Measurements from ENCODE around the gene TNIP2. TPM values are rescaled to one million over a fixed set of nuclear protein-coding genes. Genes with fewer than 3 reads are reported as not detected.
A peak's percentile ranks its signal among the peaks of the same experiment; 100 is the strongest.

The TNIP2 gene
- total RNA-seq, 1 donor from 2014 or later: 33.7 TPM

DNA sequence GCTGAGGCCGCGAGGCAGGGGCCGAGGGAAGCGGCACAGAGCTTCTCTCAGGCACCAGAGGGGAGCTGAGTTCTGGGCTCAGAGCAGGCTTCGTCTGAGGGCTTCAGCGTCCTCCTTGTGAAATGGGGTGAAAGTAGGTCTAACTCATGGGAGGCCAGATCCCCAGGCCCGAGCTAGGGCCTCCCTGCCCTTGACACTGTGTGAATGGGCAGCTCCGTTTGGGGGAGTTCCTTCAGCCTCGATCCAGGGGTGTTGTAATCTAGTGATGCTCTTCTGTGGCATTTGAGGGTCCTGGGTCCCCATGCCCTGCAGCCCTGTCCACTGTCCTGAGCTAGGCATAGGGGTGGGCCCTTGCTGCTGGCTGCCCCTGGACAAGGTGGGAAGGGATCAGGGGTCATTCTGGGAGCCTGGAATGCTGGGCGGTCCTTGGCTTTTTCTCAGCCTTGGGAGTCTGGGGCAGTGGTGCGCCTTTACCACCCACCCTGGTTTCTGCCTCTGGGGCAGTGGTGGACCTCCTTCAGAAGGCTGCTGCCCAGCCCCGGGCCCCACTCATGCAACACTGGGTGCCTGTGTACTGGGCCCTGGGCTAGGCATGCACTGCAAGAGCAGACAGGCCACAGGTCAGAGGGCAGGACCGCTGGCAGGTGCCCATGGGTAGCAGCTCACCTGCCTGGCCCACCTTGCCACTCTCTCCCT, 40.9 kb upstream of the TNIP2 start:
- no peak overlapping the region for H3K4me3 ChIP-seq (ENCODE audit: insufficient read depth, low read depth, low read length)
- no peak for FAIRE-seq
- H2AFZ ChIP-seq (ENCODE audit: low read depth, low read length): peak overlapping the region; percentile 2
- H4K20me1 ChIP-seq (ENCODE audit: insufficient read depth, low read length): no peaks in the 10 kb centered on the region
- peaks cover 51% of the 10 kb centered on the region for H3K79me2 ChIP-seq (ENCODE audit: insufficient read depth, low read length)
- H3K27me3 ChIP-seq (ENCODE audit: insufficient read depth, low read length): no peaks in the 10 kb centered on the region
- H3K9ac ChIP-seq (ENCODE audit: low read length): no peak overlapping the region
- Mint-ChIP-seq H3K27me3 (ENCODE audit: low read depth, unreplicated experiment) (no peaks in the 10 kb centered on the region), H3K36me3 (ENCODE audit: low read depth, unreplicated experiment) (no peaks in the 10 kb centered on the region), H3K4me1 (ENCODE audit: low read depth, unreplicated experiment) (peaks cover 17% of the 10 kb centered on the region), H3K27ac (ENCODE audit: unreplicated experiment) (no peak overlapping the region), H3K4me3 (ENCODE audit: unreplicated experiment) (no peak overlapping the region), H3K9me3 (ENCODE audit: unreplicated experiment) (no peaks in the 10 kb centered on the region)
- H3K36me3 ChIP-seq (ENCODE audit: insufficient read depth, low read length): no peaks in the 10 kb centered on the region
- H3K4me2 ChIP-seq (ENCODE audit: low read length): peak overlapping the region; percentile 19
- H3K27ac ChIP-seq (ENCODE audit: low read depth, low read length): no peak overlapping the region
- peaks cover 50% of the 10 kb centered on the region for H3K4me1 ChIP-seq (ENCODE audit: insufficient read depth, low read length)
- TF ChIP-seq, protein P1, sequence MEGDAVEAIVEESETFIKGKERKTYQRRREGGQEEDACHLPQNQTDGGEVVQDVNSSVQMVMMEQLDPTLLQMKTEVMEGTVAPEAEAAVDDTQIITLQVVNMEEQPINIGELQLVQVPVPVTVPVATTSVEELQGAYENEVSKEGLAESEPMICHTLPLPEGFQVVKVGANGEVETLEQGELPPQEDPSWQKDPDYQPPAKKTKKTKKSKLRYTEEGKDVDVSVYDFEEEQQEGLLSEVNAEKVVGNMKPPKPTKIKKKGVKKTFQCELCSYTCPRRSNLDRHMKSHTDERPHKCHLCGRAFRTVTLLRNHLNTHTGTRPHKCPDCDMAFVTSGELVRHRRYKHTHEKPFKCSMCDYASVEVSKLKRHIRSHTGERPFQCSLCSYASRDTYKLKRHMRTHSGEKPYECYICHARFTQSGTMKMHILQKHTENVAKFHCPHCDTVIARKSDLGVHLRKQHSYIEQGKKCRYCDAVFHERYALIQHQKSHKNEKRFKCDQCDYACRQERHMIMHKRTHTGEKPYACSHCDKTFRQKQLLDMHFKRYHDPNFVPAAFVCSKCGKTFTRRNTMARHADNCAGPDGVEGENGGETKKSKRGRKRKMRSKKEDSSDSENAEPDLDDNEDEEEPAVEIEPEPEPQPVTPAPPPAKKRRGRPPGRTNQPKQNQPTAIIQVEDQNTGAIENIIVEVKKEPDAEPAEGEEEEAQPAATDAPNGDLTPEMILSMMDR (IDR thresholded peaks at IDR 0.05; ENCODE audit: insufficient read depth, low read depth, low read length): no peak
- TF ChIP-seq EZH2 (IDR thresholded peaks at IDR 0.05; ENCODE audit: insufficient read depth, low read length): no peak
- H3K9me3 ChIP-seq (ENCODE audit: insufficient read depth, low read depth, low read length): no peaks in the 10 kb centered on the region
- DNase-seq (ENCODE audit: low read depth): no peak

DNA sequence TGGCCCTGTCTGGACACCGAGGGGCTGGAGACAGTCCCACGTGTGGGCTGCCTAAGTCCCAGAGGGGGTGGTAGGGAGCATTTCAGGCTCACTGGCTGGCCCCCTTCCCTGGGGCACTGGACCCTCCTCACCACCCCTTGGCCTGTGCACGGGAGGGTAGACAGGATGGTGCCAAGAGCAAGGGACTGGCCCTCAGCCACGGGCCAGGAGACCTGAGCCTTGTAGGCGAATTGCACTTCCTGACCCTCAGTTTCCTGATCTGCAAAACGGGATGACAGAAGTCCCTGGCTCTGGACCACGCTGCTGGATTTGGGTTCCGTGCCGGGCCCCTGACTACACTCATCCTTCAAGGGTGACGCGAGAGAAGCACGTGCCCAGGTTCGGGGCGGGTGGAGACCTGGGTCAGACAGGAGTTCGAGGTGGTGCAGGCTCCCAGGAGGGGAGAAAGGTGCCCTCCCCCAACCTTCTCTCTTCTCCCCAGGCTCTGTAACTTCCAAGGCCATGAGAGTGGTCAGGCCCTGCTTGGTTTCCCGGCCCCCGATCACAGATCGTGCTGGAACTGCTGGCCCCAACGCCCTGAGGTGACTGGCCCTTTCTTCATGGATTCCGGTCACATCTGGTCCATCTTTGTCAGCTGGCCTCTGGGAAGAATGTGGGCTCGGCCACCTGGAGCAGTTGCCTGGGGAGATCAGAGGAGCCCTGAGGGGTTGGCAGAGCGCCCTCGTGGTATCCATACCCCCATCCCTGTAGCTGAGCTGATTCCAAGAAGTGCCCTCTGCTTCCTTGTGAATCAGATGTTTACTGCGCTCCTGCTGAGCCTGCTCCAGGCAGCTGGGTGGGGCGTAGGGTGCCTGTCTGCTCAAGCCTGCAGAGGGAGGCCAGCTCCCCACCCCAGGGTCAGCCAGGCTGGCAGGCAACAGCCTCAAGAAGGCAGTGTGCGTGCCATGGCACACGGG, 40.0 kb upstream of the TNIP2 start:
- no peak for FAIRE-seq
- Histone ChIP-seq H3K4me3 (ENCODE audit: insufficient read depth, low read depth, low read length) (no peak overlapping the region), H3K9me3 (ENCODE audit: insufficient read depth, low read depth, low read length) (no peaks in the 10 kb centered on the region), H4K20me1 (ENCODE audit: insufficient read depth, low read length) (no peaks in the 10 kb centered on the region), H3K9ac (ENCODE audit: low read length) (no peak overlapping the region), H3K27ac (ENCODE audit: low read depth, low read length) (no peak overlapping the region), H2AFZ (ENCODE audit: low read depth, low read length) (peak overlapping the region; percentile 2), H3K36me3 (ENCODE audit: insufficient read depth, low read length) (no peaks in the 10 kb centered on the region), H3K4me2 (ENCODE audit: low read length) (peak overlapping the region; percentile 19), H3K4me1 (ENCODE audit: insufficient read depth, low read length) (peaks cover 46% of the 10 kb centered on the region), H3K79me2 (ENCODE audit: insufficient read depth, low read length) (peaks cover 51% of the 10 kb centered on the region), H3K27me3 (ENCODE audit: insufficient read depth, low read length) (no peaks in the 10 kb centered on the region)
- peak; percentile 46 for DNase-seq (ENCODE audit: low read depth)
- H3K27ac Mint-ChIP-seq (ENCODE audit: unreplicated experiment): no peak overlapping the region
- no peaks in the 10 kb centered on the region for H3K36me3 Mint-ChIP-seq (ENCODE audit: low read depth, unreplicated experiment)
- H3K4me1 Mint-ChIP-seq (ENCODE audit: low read depth, unreplicated experiment): peaks cover 13% of the 10 kb centered on the region
- no peak overlapping the region for H3K4me3 Mint-ChIP-seq (ENCODE audit: unreplicated experiment)
- TF ChIP-seq, protein P1 (IDR thresholded peaks at IDR 0.05; ENCODE audit: insufficient read depth, low read depth, low read length): no peak
- H3K9me3 Mint-ChIP-seq (ENCODE audit: unreplicated experiment): no peaks in the 10 kb centered on the region
- no peaks in the 10 kb centered on the region for H3K27me3 Mint-ChIP-seq (ENCODE audit: low read depth, unreplicated experiment)
